Trophoblast cell (in vitro differentiated cells and primary cell): ENCODE results near the gene UBE2E2.

ENCODE experiments used
- DNase-seq, 2 donors: peaks; one replicate each; pipeline ENCODE4 v3.0.0-alpha.2; 2016
- H2AFZ ChIP-seq: 2 replicates; pipeline ENCODE4 v1.6.1; 2013; ENCODE audit warnings: low read length, moderate library complexity, mild to moderate bottlenecking; ENCODE audit not compliant: insufficient read depth, poor library complexity
- H2AK5ac ChIP-seq: 2 replicates; pipeline ENCODE4 v1.6.1; 2013; ENCODE audit warnings: mild to moderate bottlenecking, low read length
- H2BK120ac ChIP-seq: 2 replicates; pipeline ENCODE4 v1.6.1; 2013; ENCODE audit warnings: low read length, mild to moderate bottlenecking, moderate library complexity; ENCODE audit not compliant: insufficient read depth, poor library complexity
- H2BK12ac ChIP-seq: 2 replicates; pipeline ENCODE4 v1.6.1; 2013; ENCODE audit warnings: mild to moderate bottlenecking, low read length, moderate library complexity
- H2BK5ac ChIP-seq: 2 replicates; pipeline ENCODE4 v1.6.1; 2013; ENCODE audit warnings: low read length, low read depth, moderate library complexity, mild to moderate bottlenecking; ENCODE audit not compliant: poor library complexity
- H3K14ac ChIP-seq: 2 replicates; pipeline ENCODE4 v1.6.1; 2013; ENCODE audit warnings: mild to moderate bottlenecking, low read length
- H3K18ac ChIP-seq: 2 replicates; pipeline ENCODE4 v1.6.1; 2013; ENCODE audit warnings: mild to moderate bottlenecking, low read length
- H3K23ac ChIP-seq: 2 replicates; pipeline ENCODE4 v1.6.1; 2013; ENCODE audit warnings: low read length
- H3K27ac ChIP-seq: 2 replicates; pipeline ENCODE4 v1.5.1; 2013; ENCODE audit warnings: low read depth, mild to moderate bottlenecking, inconsistent platforms, low read length, moderate library complexity
- H3K27me3 ChIP-seq: 2 replicates; pipeline ENCODE4 v1.6.1; 2013; ENCODE audit warnings: inconsistent platforms, mild to moderate bottlenecking, low read length, moderate library complexity; ENCODE audit not compliant: insufficient read depth
- H3K36me3 ChIP-seq, 2 experiments: 1 replicate in 1 of 2; 2 replicates in 1 of 2; pipeline ENCODE4 v1.6.1; 2013; ENCODE audit warnings: low read length in 2 of 2, mild to moderate bottlenecking in 2 of 2, moderate library complexity in 1 of 2; ENCODE audit not compliant: insufficient read depth in 2 of 2, control insufficient read depth in 1 of 2
- H3K4ac ChIP-seq: 2 replicates; pipeline ENCODE4 v1.6.1; 2013; ENCODE audit warnings: low read depth, mild to moderate bottlenecking, low read length, moderate library complexity
- H3K4me1 ChIP-seq, 2 experiments: 1 replicate in 1 of 2; 2 replicates in 1 of 2; pipeline ENCODE4 v1.6.1; 2013; ENCODE audit warnings: low read length in 2 of 2, mild to moderate bottlenecking in 2 of 2, moderate library complexity in 1 of 2; ENCODE audit not compliant: insufficient read depth in 2 of 2, control insufficient read depth in 1 of 2
- H3K4me2 ChIP-seq: 2 replicates; pipeline ENCODE4 v1.6.1; 2013; ENCODE audit warnings: inconsistent platforms, mild to moderate bottlenecking, low read length, moderate library complexity
- H3K4me3 ChIP-seq: 2 replicates; pipeline ENCODE4 v1.5.1; 2013; ENCODE audit warnings: mild to moderate bottlenecking, low read depth, low read length, inconsistent platforms
- H3K79me1 ChIP-seq: one replicate; pipeline ENCODE4 v1.6.1; 2013; ENCODE audit warnings: low read length
- H3K79me2 ChIP-seq: 2 replicates; pipeline ENCODE4 v1.6.1; 2013; ENCODE audit warnings: low read length, mild to moderate bottlenecking; ENCODE audit not compliant: control insufficient read depth, insufficient read depth, poor library complexity
- H3K9ac ChIP-seq: 2 replicates; pipeline ENCODE4 v1.6.1; 2013; ENCODE audit warnings: mild to moderate bottlenecking, low read length
- H3K9me3 ChIP-seq: 2 replicates; pipeline ENCODE4 v1.6.1; 2013; ENCODE audit warnings: low read depth, mild to moderate bottlenecking, control low read depth, inconsistent platforms, low read length; ENCODE audit not compliant: insufficient read depth
- H4K12ac ChIP-seq: 2 replicates; pipeline ENCODE4 v1.6.1; 2013; ENCODE audit warnings: low read depth, mild to moderate bottlenecking, low read length, moderate library complexity
- H4K8ac ChIP-seq: 2 replicates; pipeline ENCODE4 v1.6.1; 2013; ENCODE audit warnings: low read depth, mild to moderate bottlenecking, low read length, moderate library complexity
- H4K91ac ChIP-seq: one replicate; pipeline ENCODE4 v1.6.1; 2013; ENCODE audit warnings: low read depth, mild to moderate bottlenecking, low read length, moderate library complexity
- WGBS: extraction: QIAGEN DNeasy Blood & Tissue Kit; methylation state at CpG from one replicate; pipeline ENCODE4 v1.1.7; 2013; ENCODE audit warnings: missing lambda C conversion rate; ENCODE audit not compliant: insufficient read length, insufficient coverage; ENCODE audit errors: extremely low coverage; 5-methylcytosine and 5-hydroxymethylcytosine counted together

UBE2E2 gene

GRCh38 chr3:23594894-23595670 is 392.0 kb downstream of the UBE2E2 start:
- no peak overlapping the region for H3K27ac ChIP-seq
- no peak overlapping the region for H2BK5ac ChIP-seq
- H3K9me3 ChIP-seq = no peaks in the 10 kb centered on the region
- no peaks in the 10 kb centered on the region for H3K79me2 ChIP-seq
- no peaks in the 10 kb centered on the region for H3K79me1 ChIP-seq
- peaks cover 0 to 3% of the 10 kb centered on the region in 2 experiments for H3K4me1 ChIP-seq
- H3K36me3 ChIP-seq = no peaks in the 10 kb centered on the region
- no peak overlapping the region for H4K91ac ChIP-seq
- no peak overlapping the region for H4K12ac ChIP-seq
- no peak overlapping the region for H3K18ac ChIP-seq
- H3K4ac ChIP-seq = no peak overlapping the region
- H2BK120ac ChIP-seq = no peak overlapping the region
- H2AK5ac ChIP-seq = no peak overlapping the region
- no peak overlapping the region for H3K4me3 ChIP-seq
- no peak overlapping the region for H3K9ac ChIP-seq
- WGBS = no CpG with 5 or more reads among the region's 5 CpGs
- no peak overlapping the region for H2BK12ac ChIP-seq
- no peak overlapping the region for H3K4me2 ChIP-seq
- H3K27me3 ChIP-seq = no peaks in the 10 kb centered on the region
- no peak overlapping the region for H4K8ac ChIP-seq
- DNase-seq = no peak
- no peak overlapping the region for H3K23ac ChIP-seq
- H3K14ac ChIP-seq = no peak overlapping the region
- H2AFZ ChIP-seq = no peak overlapping the region

DNA sequence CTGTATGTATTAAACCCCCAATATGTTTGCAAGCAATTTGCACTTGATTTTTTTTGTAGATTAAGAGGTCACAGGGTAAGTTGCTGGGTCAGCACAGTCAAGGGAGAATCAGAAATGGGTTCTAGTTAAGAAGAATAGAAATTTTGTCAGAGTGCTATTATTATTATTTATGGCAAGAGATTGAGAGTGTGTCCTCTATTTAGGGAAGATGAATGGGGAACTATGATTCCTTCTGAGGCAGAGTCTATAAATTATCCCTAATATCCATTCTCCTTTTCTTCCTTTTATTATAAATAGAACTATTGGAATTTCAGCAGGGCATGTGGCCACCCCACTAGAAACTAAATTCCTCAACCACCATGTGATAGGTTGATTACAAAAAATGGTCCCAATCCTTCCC is 392.7 kb downstream of the UBE2E2 start:
- no peak overlapping the region for H3K4me2 ChIP-seq
- H4K91ac ChIP-seq = no peak overlapping the region
- H3K14ac ChIP-seq = no peak overlapping the region
- H3K4ac ChIP-seq = no peak overlapping the region
- DNase-seq = no peak
- no peak overlapping the region for H2BK120ac ChIP-seq
- peaks cover 0 to 3% of the 10 kb centered on the region in 2 experiments for H3K4me1 ChIP-seq
- no peaks in the 10 kb centered on the region for H3K9me3 ChIP-seq
- no peaks in the 10 kb centered on the region for H3K36me3 ChIP-seq
- H3K23ac ChIP-seq = no peak overlapping the region
- no peak overlapping the region for H2AK5ac ChIP-seq
- no peak overlapping the region for H2AFZ ChIP-seq
- H3K18ac ChIP-seq = no peak overlapping the region
- no peak overlapping the region for H3K9ac ChIP-seq
- H2BK5ac ChIP-seq = no peak overlapping the region
- H2BK12ac ChIP-seq = no peak overlapping the region
- H3K4me3 ChIP-seq = no peak overlapping the region
- no peaks in the 10 kb centered on the region for H3K79me2 ChIP-seq
- no peaks in the 10 kb centered on the region for H3K79me1 ChIP-seq
- no peak overlapping the region for H3K27ac ChIP-seq
- no peak overlapping the region for H4K12ac ChIP-seq
- no peak overlapping the region for H4K8ac ChIP-seq
- no peaks in the 10 kb centered on the region for H3K27me3 ChIP-seq

GRCh38 chr3:23600167-23600871 is 397.2 kb downstream of the UBE2E2 start:
- peak; percentile 81 to 93 for DNase-seq
- H3K4me2 ChIP-seq = no peak overlapping the region

GRCh38 chr3:23601091-23601822 is 398.1 kb downstream of the UBE2E2 start:
- H3K18ac ChIP-seq = no peak overlapping the region
- H4K91ac ChIP-seq = no peak overlapping the region
- H3K23ac ChIP-seq = no peak overlapping the region
- H3K4me2 ChIP-seq = no peak overlapping the region
- no peak overlapping the region for H2AFZ ChIP-seq
- H2AK5ac ChIP-seq = no peak overlapping the region
- no peak overlapping the region for H4K8ac ChIP-seq
- no peak overlapping the region for H3K4ac ChIP-seq
- H3K79me2 ChIP-seq = no peaks in the 10 kb centered on the region
- no peaks in the 10 kb centered on the region for H3K27me3 ChIP-seq
- H3K4me1 ChIP-seq = peaks cover 0 to 3% of the 10 kb centered on the region in 2 experiments
- H3K27ac ChIP-seq = no peak overlapping the region
- H3K36me3 ChIP-seq = no peaks in the 10 kb centered on the region
- DNase-seq = no peak
- H2BK120ac ChIP-seq = no peak overlapping the region
- H3K9ac ChIP-seq = no peak overlapping the region
- H3K79me1 ChIP-seq = no peaks in the 10 kb centered on the region
- H3K14ac ChIP-seq = no peak overlapping the region
- H2BK12ac ChIP-seq = no peak overlapping the region
- no peak overlapping the region for H4K12ac ChIP-seq
- H3K9me3 ChIP-seq = no peaks in the 10 kb centered on the region
- WGBS = no CpG with 5 or more reads among the region's 11 CpGs
- H2BK5ac ChIP-seq = no peak overlapping the region
- H3K4me3 ChIP-seq = no peak overlapping the region

More at GRCh38 chr3:23600167-23600871, 397.2 kb downstream of the UBE2E2 start:
- Histone ChIP-seq H2AK5ac (no peak overlapping the region), H2BK120ac (no peak overlapping the region), H3K27ac (no peak overlapping the region), H2AFZ (no peak overlapping the region), H2BK12ac (no peak overlapping the region), H3K36me3 (no peaks in the 10 kb centered on the region), H3K9me3 (no peaks in the 10 kb centered on the region), H3K79me1 (no peaks in the 10 kb centered on the region), H3K9ac (no peak overlapping the region), H4K8ac (no peak overlapping the region), H3K27me3 (no peaks in the 10 kb centered on the region), H3K23ac (no peak overlapping the region), H3K4me3 (no peak overlapping the region), H3K18ac (no peak overlapping the region), H4K91ac (no peak overlapping the region), H2BK5ac (no peak overlapping the region), H3K14ac (no peak overlapping the region), H4K12ac (no peak overlapping the region), H3K79me2 (no peaks in the 10 kb centered on the region), H3K4me1 (peaks cover 0 to 3% of the 10 kb centered on the region in 2 experiments), H3K4ac (no peak overlapping the region)
- no CpG with 5 or more reads among the region's 8 CpGs for WGBS
